ENCODE results near the gene MAG. TPM values are rescaled to one million over a fixed set of nuclear protein-coding genes. Genes with fewer than 3 reads are reported as not detected.

Gene MAG
- total and polyA plus RNA-seq, 7 donors = 0.06 to 6.1 TPM; not detected in 5

- TF ChIP-seq EP300 (IDR thresholded peaks at IDR 0.05) (no peak), CTCF (IDR thresholded peaks at IDR 0.05) (no peak), POLR2AphosphoS5 (IDR thresholded peaks at IDR 0.05) (no peak), POLR2A (IDR thresholded peaks at IDR 0.05) (no peak)
- Histone ChIP-seq H3K36me3 (no peaks in the 10 kb centered on the region), H3K9me3 (no peaks in the 10 kb centered on the region), H3K4me1 (no peaks in the 10 kb centered on the region), H3K4me3 (no peak overlapping the region), H3K27ac (no peak overlapping the region), H3K27me3 (peaks cover 0 to 25% (median 0%) of the 10 kb centered on the region in 3 donors)
- DNase-seq = no peak
- intact Hi-C loops (cut with DNase I) = no loop called here
- WGBS, 2 donors = 62 to 78% methylated on average over 4 of the region's 4 CpGs
Measured at GRCh38 chr19:35327642-35328041, 35.7 kb downstream of the MAG start.

DNA sequence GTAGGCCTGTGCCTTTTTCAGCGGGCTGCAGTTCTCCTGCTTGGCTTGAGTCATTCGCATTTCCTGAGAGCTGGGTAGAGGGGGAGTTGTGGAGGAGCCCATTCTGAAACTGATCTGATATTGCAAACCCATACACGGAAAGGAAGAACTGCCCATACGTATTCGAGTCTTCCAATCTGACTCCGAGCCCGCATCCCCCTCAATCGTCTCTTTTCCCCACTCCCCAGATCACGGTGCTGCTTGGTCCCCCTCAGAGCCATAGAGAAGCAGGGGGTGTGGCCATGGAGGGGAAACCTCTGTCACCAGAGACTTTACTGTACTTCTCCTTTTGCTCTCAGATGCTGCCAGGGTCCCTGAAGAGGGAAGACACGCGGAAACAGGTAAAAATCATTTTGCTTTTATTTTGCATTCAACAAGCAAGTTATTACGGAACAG lies 36.9 kb downstream of the MAG start, which contains the start of gene CD22:
Gene CD22, plus strand, starts transcription at position 337 of the 435 bp plus-strand sequence. CDS start 2,854 bp downstream, outside the sequence.
- WGBS, 2 donors = 49 to 85% methylated on average over 12 of the region's 12 CpGs
- Histone ChIP-seq H3K4me3 (no peak within 1 kb of the TSS), H3K9me3 (no peaks in the 10 kb centered on the region), H3K27me3 (peaks cover 0 to 34% (median 0%) of the 10 kb centered on the region in 3 donors), H3K36me3 (no peaks in the 10 kb centered on the region), H3K4me1 (no peaks in the 10 kb centered on the region), H3K27ac (no peak within 1 kb of the TSS)
- intact Hi-C loops (cut with DNase I) = no loop called here
- TF ChIP-seq POLR2AphosphoS5 (IDR thresholded peaks at IDR 0.05) (no peak), CTCF (IDR thresholded peaks at IDR 0.05) (no peak), POLR2A (IDR thresholded peaks at IDR 0.05) (no peak), EP300 (IDR thresholded peaks at IDR 0.05) (no peak)
- DNase-seq = no peak

GRCh38 chr19:35329323-35329722 lies 37.4 kb downstream of the MAG start:
- no peak for DNase-seq
- Histone ChIP-seq H3K4me3 (no peak overlapping the region), H3K4me1 (no peaks in the 10 kb centered on the region), H3K27me3 (peaks cover 0 to 35% (median 0%) of the 10 kb centered on the region in 3 donors), H3K9me3 (no peaks in the 10 kb centered on the region), H3K27ac (no peak overlapping the region), H3K36me3 (no peaks in the 10 kb centered on the region)
- whole genome bisulfite sequencing, 2 donors = 65 to 70% methylated on average over 4 of the region's 4 CpGs
- TF ChIP-seq EP300 (IDR thresholded peaks at IDR 0.05) (no peak), POLR2AphosphoS5 (IDR thresholded peaks at IDR 0.05) (no peak), POLR2A (IDR thresholded peaks at IDR 0.05) (no peak)
- intact Hi-C loops (cut with DNase I) = no loop called here

GRCh38 chr19:35330475-35330874 lies 38.5 kb downstream of the MAG start:
- Histone ChIP-seq H3K36me3 (no peaks in the 10 kb centered on the region), H3K27ac (no peak overlapping the region), H3K27me3 (peaks cover 0 to 35% (median 0%) of the 10 kb centered on the region in 3 donors), H3K9me3 (no peaks in the 10 kb centered on the region), H3K4me1 (no peaks in the 10 kb centered on the region), H3K4me3 (no peak overlapping the region)
- DNase-seq = no peak
- TF ChIP-seq EP300 (IDR thresholded peaks at IDR 0.05) (no peak), POLR2A (IDR thresholded peaks at IDR 0.05) (no peak), POLR2AphosphoS5 (IDR thresholded peaks at IDR 0.05) (no peak), CTCF (IDR thresholded peaks at IDR 0.05) (no peak)
- 49 to 64% methylated on average over 7 of the region's 7 CpGs for WGBS, 2 donors
- intact Hi-C loops (cut with DNase I) = no loop called here

DNA sequence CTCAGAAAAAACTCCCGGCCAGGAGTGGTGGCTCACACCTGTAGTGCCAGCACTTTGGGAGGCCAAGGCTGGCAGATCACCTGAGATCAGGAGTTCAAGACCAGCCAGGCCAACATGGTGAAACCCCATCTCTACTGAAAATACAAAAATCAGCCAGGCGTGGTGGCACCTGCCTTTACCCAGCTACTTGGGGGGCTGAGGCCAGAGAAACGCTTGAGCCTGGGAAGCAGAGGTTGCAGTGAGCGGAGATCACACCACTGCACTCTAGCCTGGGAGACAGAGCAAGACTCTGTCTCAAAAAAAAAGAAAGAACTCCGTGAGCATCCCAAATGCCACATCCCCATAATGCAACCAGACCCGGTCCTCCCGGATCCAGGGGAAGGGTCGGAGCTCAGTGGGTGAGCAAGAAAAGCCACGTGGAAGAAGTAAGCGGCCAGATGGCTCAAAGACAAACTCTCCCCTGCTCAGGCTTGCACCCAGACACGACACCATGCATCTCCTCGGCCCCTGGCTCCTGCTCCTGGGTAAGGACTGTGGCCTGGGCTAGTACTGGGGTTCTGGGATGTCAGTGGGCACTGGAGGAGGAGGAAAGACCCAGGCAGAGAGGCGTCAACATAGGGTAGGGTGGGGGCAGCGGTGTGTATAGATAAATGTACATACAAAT lies 39.7 kb downstream of the MAG start:
- H3K4me1 ChIP-seq = no peaks in the 10 kb centered on the region
- H3K27ac ChIP-seq = no peak overlapping the region
- 76 to 78% methylated on average over 14 of the region's 14 CpGs for WGBS, 2 donors
- no peak for DNase-seq
- H3K9me3 ChIP-seq = no peaks in the 10 kb centered on the region
- no peaks in the 10 kb centered on the region for H3K36me3 ChIP-seq
- H3K27me3 ChIP-seq = peaks cover 0 to 35% (median 0%) of the 10 kb centered on the region in 3 donors
- TF ChIP-seq POLR2A (IDR thresholded peaks at IDR 0.05) = no peak
- no peak for TF ChIP-seq EP300 (IDR thresholded peaks at IDR 0.05)
- no peak for TF ChIP-seq CTCF (IDR thresholded peaks at IDR 0.05)
- no peak for TF ChIP-seq POLR2AphosphoS5 (IDR thresholded peaks at IDR 0.05)
- intact Hi-C loops (cut with DNase I) = no loop called here
- no peak overlapping the region for H3K4me3 ChIP-seq

All from sigmoid colon (tissue), 7 donors.